HG03439 (cell line): ENCODE measurements around the gene EFNA2.
"Not testable (repeated sequence)": the region's sequence is repeated elsewhere in the genome, so short reads cannot be mapped to it uniquely, and the experiment has no call there.

Source experiments
- ATAC-seq: cut with Tn5 transposase; IDR thresholded peaks from one replicate; pipeline ENCODE4 v1.9.1; 2021; ENCODE audit warnings: mild to moderate bottlenecking, moderate library complexity; ENCODE audit not compliant: unreplicated experiment

EFNA2 gene

GRCh38 chr19:1315470-1316166, 29.9 kb downstream of the EFNA2 start:
- no peak for ATAC-seq

- no peak for ATAC-seq
Observed at GRCh38 chr19:1316466-1316865, 30.8 kb downstream of the EFNA2 start.

GRCh38 chr19:1317274-1318003, 31.8 kb downstream of the EFNA2 start:
- no peak for ATAC-seq

GRCh38 chr19:1318678-1319471, 33.2 kb downstream of the EFNA2 start:
- no peak for ATAC-seq

GRCh38 chr19:1320282-1320650, 34.6 kb downstream of the EFNA2 start:
- ATAC-seq = not testable (repeated sequence)

GRCh38 chr19:1321539-1321938, 35.9 kb downstream of the EFNA2 start:
- no peak for ATAC-seq

GRCh38 chr19:1322198-1322981, 36.7 kb downstream of the EFNA2 start:
- ATAC-seq = no peak

GRCh38 chr19:1324249-1324805, 38.7 kb downstream of the EFNA2 start:
- no peak for ATAC-seq

GRCh38 chr19:1324806-1325567, 39.3 kb downstream of the EFNA2 start:
- no peak for ATAC-seq

GRCh38 chr19:1325568-1326294, 40.1 kb downstream of the EFNA2 start:
- ATAC-seq = no peak

- no peak for ATAC-seq
Observed at GRCh38 chr19:1327125-1327524, 41.5 kb downstream of the EFNA2 start.

GRCh38 chr19:1332208-1332607, 46.5 kb downstream of the EFNA2 start:
- ATAC-seq = not testable (repeated sequence)

- no peak for ATAC-seq
Observed at GRCh38 chr19:1336079-1336684, 50.5 kb downstream of the EFNA2 start.

- ATAC-seq = no peak
Observed at GRCh38 chr19:1340681-1341469, 55.2 kb downstream of the EFNA2 start.

- no peak for ATAC-seq
Observed at GRCh38 chr19:1343041-1343440, 57.4 kb downstream of the EFNA2 start.

GRCh38 chr19:1349211-1349610, 63.5 kb downstream of the EFNA2 start:
- no peak for ATAC-seq

GRCh38 chr19:1350867-1351266, 65.2 kb downstream of the EFNA2 start:
- no peak for ATAC-seq
